Stomach (tissue), 4 donors: Measurements from ENCODE around the gene DOCK2.

Experiments
- CTCF ChIP-seq, 7 experiments: fragments of 450-650 bp in 4 of 7; fragments of 200-600 bp in 3 of 7; sonication (generic) in 3 of 7; IDR thresholded peaks; one replicate each; pipeline ENCODE4 v1.5.1; 2016 to 2019; ENCODE audit warnings: antibody characterized with exemption in 7 of 7, control low read depth in 2 of 7, mild to moderate bottlenecking in 1 of 7
- EP300 ChIP-seq: sonication (generic); formaldehyde crosslinking; IDR thresholded peaks from one replicate; pipeline ENCODE4 v1.6.1; 2017; ENCODE audit warnings: antibody characterized with exemption
- POLR2A ChIP-seq, 4 donors: fragments of 450-650 bp; IDR thresholded peaks; one replicate each; pipeline ENCODE4 v1.6.1; 2016; ENCODE audit warnings: antibody characterized with exemption in 4 of 4, control low read depth in 2 of 4, mild to moderate bottlenecking in 1 of 4, moderate library complexity in 1 of 4

GRCh38 chr5:169827769-169828168, 190.7 kb downstream of the DOCK2 start:
- TF ChIP-seq CTCF (IDR thresholded peaks at IDR 0.05) (no peak), EP300 (no peak), POLR2A (IDR thresholded peaks at IDR 0.05) (no peak)
